ENCODE measurements around the gene VPS4B.

Gene VPS4B

GRCh38 chr18:63427558-63427957 is 5.3 kb upstream of the VPS4B start:
- no peak for DNase-seq

- DNase-seq, result no peak
These were observed 608 bp upstream of the VPS4B start for GRCh38 chr18:63422864-63423304.

- DNase-seq, result no peak
These were observed 762 bp downstream of the VPS4B start for GRCh38 chr18:63421514-63421913.

- no peak for DNase-seq
These were observed 9.3 kb downstream of the VPS4B start for GRCh38 chr18:63412953-63413352.

GRCh38 chr18:63410792-63411191 is 11.5 kb downstream of the VPS4B start:
- DNase-seq, result no peak

GRCh38 chr18:63409301-63409700 is 13.0 kb downstream of the VPS4B start:
- no peak for DNase-seq

- no peak for DNase-seq
These were observed 14.5 kb downstream of the VPS4B start for GRCh38 chr18:63407734-63408133.

- no peak for DNase-seq
These were observed 16.3 kb downstream of the VPS4B start for GRCh38 chr18:63405986-63406385.

- DNase-seq, result no peak
These were observed 19.8 kb downstream of the VPS4B start for GRCh38 chr18:63402246-63403162.

- DNase-seq, result no peak
These were observed 23.0 kb downstream of the VPS4B start for GRCh38 chr18:63399300-63399699.

GRCh38 chr18:63397349-63397748 is 24.9 kb downstream of the VPS4B start:
- no peak for DNase-seq

- DNase-seq, result no peak
These were observed 26.8 kb downstream of the VPS4B start for GRCh38 chr18:63395503-63395902.

- no peak for DNase-seq
These were observed 27.3 kb downstream of the VPS4B start for GRCh38 chr18:63394954-63395353.

- no peak for DNase-seq
These were observed 34.4 kb downstream of the VPS4B start for GRCh38 chr18:63387861-63388260.

GRCh38 chr18:63382843-63383242 is 39.4 kb downstream of the VPS4B start:
- no peak for DNase-seq

- DNase-seq, result no peak
These were observed 42.7 kb downstream of the VPS4B start for GRCh38 chr18:63379639-63379962.

GRCh38 chr18:63378919-63379638 is 43.2 kb downstream of the VPS4B start:
- DNase-seq, result no peak

GRCh38 chr18:63377275-63377980 is 44.8 kb downstream of the VPS4B start:
- no peak for DNase-seq

- no peak for DNase-seq
These were observed 45.7 kb downstream of the VPS4B start for GRCh38 chr18:63376538-63376937.

- DNase-seq, result no peak
These were observed 47.7 kb downstream of the VPS4B start for GRCh38 chr18:63374540-63374939.

GRCh38 chr18:63373161-63373560 is 49.1 kb downstream of the VPS4B start:
- DNase-seq, result no peak

- DNase-seq, result no peak
These were observed 53.7 kb downstream of the VPS4B start for GRCh38 chr18:63368611-63369010.

All from effector CD4-positive, alpha-beta T cell (primary cell).